Activated T-cell treated with anti-CD3 and anti-CD28 coated beads for 48 hours (primary cell): Measurements from ENCODE around the gene CTTNBP2.

ENCODE experiments used
- DNase-seq: peaks from one replicate; pipeline ENCODE4 v3.0.0-alpha.2; 2020; ENCODE audit warnings: low read depth

The CTTNBP2 gene

GRCh38 chr7:117690147-117690546 lies 183.1 kb downstream of the CTTNBP2 start:
- DNase-seq = no peak

GRCh38 chr7:117689406-117689805 lies 183.8 kb downstream of the CTTNBP2 start:
- DNase-seq = no peak

- no peak for DNase-seq
These were observed 185.1 kb downstream of the CTTNBP2 start for GRCh38 chr7:117688126-117688525.

GRCh38 chr7:117686311-117686935 lies 186.8 kb downstream of the CTTNBP2 start:
- DNase-seq = no peak

GRCh38 chr7:117685795-117686194 lies 187.4 kb downstream of the CTTNBP2 start:
- DNase-seq = no peak

GRCh38 chr7:117683430-117684175 lies 189.6 kb downstream of the CTTNBP2 start:
- no peak for DNase-seq

GRCh38 chr7:117682681-117683385 lies 190.4 kb downstream of the CTTNBP2 start:
- no peak for DNase-seq

- no peak for DNase-seq
These were observed 194.1 kb downstream of the CTTNBP2 start for GRCh38 chr7:117679120-117679519.

- DNase-seq = no peak
These were observed 197.5 kb downstream of the CTTNBP2 start for GRCh38 chr7:117675497-117676435.

- DNase-seq = no peak
These were observed 198.6 kb downstream of the CTTNBP2 start for GRCh38 chr7:117674617-117675016.

- no peak for DNase-seq
These were observed 199.4 kb downstream of the CTTNBP2 start for GRCh38 chr7:117673839-117674238.

GRCh38 chr7:117673367-117673766 lies 199.9 kb downstream of the CTTNBP2 start:
- no peak for DNase-seq

GRCh38 chr7:117672453-117672852 lies 200.8 kb downstream of the CTTNBP2 start:
- no peak for DNase-seq

- no peak for DNase-seq
These were observed 203.4 kb downstream of the CTTNBP2 start for GRCh38 chr7:117669818-117670217.

GRCh38 chr7:117667456-117667855 lies 205.8 kb downstream of the CTTNBP2 start:
- no peak for DNase-seq

GRCh38 chr7:117666689-117667088 lies 206.6 kb downstream of the CTTNBP2 start:
- DNase-seq = no peak

- no peak for DNase-seq
These were observed 207.2 kb downstream of the CTTNBP2 start for GRCh38 chr7:117666031-117666430.

GRCh38 chr7:117665368-117665767 lies 207.9 kb downstream of the CTTNBP2 start:
- no peak for DNase-seq

GRCh38 chr7:117664047-117664446 lies 209.2 kb downstream of the CTTNBP2 start:
- DNase-seq = no peak

- no peak for DNase-seq
These were observed 211.9 kb downstream of the CTTNBP2 start for GRCh38 chr7:117661328-117661727.
